Measurements from ENCODE around the gene TCP11X2. TPM values are rescaled to one million over a fixed set of nuclear protein-coding genes. Genes with fewer than 3 reads are reported as not detected.

TCP11X2 gene
- total RNA-seq, 4 donors from 2014 or later, result not detected

Other genes starting within 250 kb of the TCP11X2 start
- gene NXF2, start 224.6 kb downstream of the TCP11X2 start, total RNA-seq, result not detected
- under 1 TPM in 1 of 4 donors, not detected in 3; 0.19 TPM for gene NXF2B, start 31.8 kb downstream of the TCP11X2 start, total RNA-seq
- 1 to 10 TPM in 1 of 4 donors, under 1 TPM in 1, not detected in 2; 0.85 to 1.3 TPM for gene TMSB15A, start 44.9 kb upstream of the TCP11X2 start, total RNA-seq
- gene ARMCX5, start 127.7 kb upstream of the TCP11X2 start, total RNA-seq, result 10 to 100 TPM in 1 of 4 donors, 1 to 10 TPM in 3; 7.5 to 11.0 (median 8.6) TPM
- gene GPRASP1, start 179.7 kb upstream of the TCP11X2 start, total RNA-seq, result 1 to 10 TPM; 5.5 to 7.9 (median 7.3) TPM
- gene GPRASP2, start 240.6 kb upstream of the TCP11X2 start, total RNA-seq, result 1 to 10 TPM; 1.8 to 6.8 (median 5.8) TPM
- gene GPRASP3, start 248.9 kb upstream of the TCP11X2 start, total RNA-seq, result 1 to 10 TPM in 3 of 4 donors, under 1 TPM in 1; 0.75 to 3.7 (median 2.1) TPM